Testis (tissue), 3 donors: ENCODE results near the gene CEMIP. TPM values are rescaled to one million over a fixed set of nuclear protein-coding genes. Genes with fewer than 3 reads are reported as not detected.

Source experiments
- DNase-seq: peaks from one replicate; pipeline ENCODE4 v3.0.0-alpha.2; 2019
- H3K27ac ChIP-seq, 2 donors: fragments of 200-600 bp; sonication (generic); one replicate each; pipeline ENCODE4 v1.5.1; 2019
- H3K27me3 ChIP-seq: fragments of 200-600 bp; sonication (generic); one replicate; pipeline ENCODE4 v1.5.1; 2019
- H3K36me3 ChIP-seq: fragments of 200-600 bp; sonication (generic); one replicate; pipeline ENCODE4 v1.5.1; 2017; ENCODE audit warnings: low read depth; ENCODE audit errors: missing control alignments
- H3K4me1 ChIP-seq: fragments of 200-600 bp; sonication (generic); one replicate; pipeline ENCODE4 v1.5.1; 2019
- H3K4me3 ChIP-seq, 2 donors: fragments of 200-600 bp; sonication (generic); one replicate each; pipeline ENCODE4 v1.5.1; 2017 to 2019
- H3K9me3 ChIP-seq: fragments of 200-600 bp; sonication (generic); one replicate; pipeline ENCODE4 v1.5.1; 2017
- POLR2A ChIP-seq: fragments of 450-650 bp; IDR thresholded peaks from one replicate; pipeline ENCODE4 v1.6.1; 2017; ENCODE audit warnings: antibody characterized with exemption, mild to moderate bottlenecking, moderate library complexity
- WGBS, 2 donors: methylation state at CpG; one replicate each; pipeline ENCODE4 v1.1.5; 2018; 5-methylcytosine and 5-hydroxymethylcytosine counted together
- intact Hi-C: fragments of 100-400 bp; cut with DNase I; formaldehyde crosslinking; loops from one replicate; pipeline ENCODE4 v1.15.1; 2023; ENCODE audit warnings: low total_unique reads
- polyA plus RNA-seq: library from polyadenylated mRNA; stranded (reverse); fragments of 350-450 nt; fragmentation: Illumina TruSeq; extraction: RNeasy Lipid Tissue Mini Kit (QIAGEN cat#74804); gene quantifications from one replicate; pipeline ENCODE4 v1.2.3, GENCODE V29; 2014; ENCODE audit warnings: low read depth, low replicate concordance; ENCODE audit not compliant: insufficient read depth
- total RNA-seq, 2 donors: library from RNA; depleted of rRNA; stranded (reverse); fragments of >200 nt; gene quantifications; one replicate each; pipeline ENCODE4 v1.2.3, GENCODE V29; 2016
- TF ChIP-seq, protein P1 (sequence below), 3 experiments: fragments of 450-650 bp in 2 of 3; fragments of 200-600 bp in 1 of 3; sonication (generic) in 1 of 3; IDR thresholded peaks; one replicate each; pipeline ENCODE4 v1.5.1; 2016 to 2019; ENCODE audit warnings: antibody characterized with exemption in 3 of 3, mild to moderate bottlenecking in 2 of 3, moderate library complexity in 1 of 3

CEMIP gene
- total and polyA plus RNA-seq, 3 donors from 2014 or later, result 7.5 to 21.5 (median 8.3) TPM

DNA sequence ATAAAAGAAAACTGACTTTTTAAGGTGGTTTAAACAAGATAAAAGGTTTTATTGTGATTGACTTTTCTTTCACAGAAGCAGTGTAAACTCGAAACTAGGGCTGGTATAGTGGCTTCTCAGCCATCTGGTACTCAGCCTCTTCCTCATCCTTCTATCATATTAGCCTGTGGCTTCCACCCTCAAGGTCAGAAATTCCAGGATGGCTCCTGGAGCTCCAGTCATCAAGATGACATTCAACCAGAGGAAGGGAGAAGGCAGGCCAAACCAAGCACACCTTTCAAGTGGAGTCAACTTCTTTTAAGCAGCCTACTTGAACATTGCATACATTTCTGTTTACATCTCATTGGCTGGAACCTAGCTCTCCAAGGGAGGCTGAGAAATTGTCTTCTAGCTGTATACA, 211.8 kb downstream of the CEMIP start:
- TF ChIP-seq, protein P1, sequence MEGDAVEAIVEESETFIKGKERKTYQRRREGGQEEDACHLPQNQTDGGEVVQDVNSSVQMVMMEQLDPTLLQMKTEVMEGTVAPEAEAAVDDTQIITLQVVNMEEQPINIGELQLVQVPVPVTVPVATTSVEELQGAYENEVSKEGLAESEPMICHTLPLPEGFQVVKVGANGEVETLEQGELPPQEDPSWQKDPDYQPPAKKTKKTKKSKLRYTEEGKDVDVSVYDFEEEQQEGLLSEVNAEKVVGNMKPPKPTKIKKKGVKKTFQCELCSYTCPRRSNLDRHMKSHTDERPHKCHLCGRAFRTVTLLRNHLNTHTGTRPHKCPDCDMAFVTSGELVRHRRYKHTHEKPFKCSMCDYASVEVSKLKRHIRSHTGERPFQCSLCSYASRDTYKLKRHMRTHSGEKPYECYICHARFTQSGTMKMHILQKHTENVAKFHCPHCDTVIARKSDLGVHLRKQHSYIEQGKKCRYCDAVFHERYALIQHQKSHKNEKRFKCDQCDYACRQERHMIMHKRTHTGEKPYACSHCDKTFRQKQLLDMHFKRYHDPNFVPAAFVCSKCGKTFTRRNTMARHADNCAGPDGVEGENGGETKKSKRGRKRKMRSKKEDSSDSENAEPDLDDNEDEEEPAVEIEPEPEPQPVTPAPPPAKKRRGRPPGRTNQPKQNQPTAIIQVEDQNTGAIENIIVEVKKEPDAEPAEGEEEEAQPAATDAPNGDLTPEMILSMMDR (IDR thresholded peaks at IDR 0.05), result no peak
- TF ChIP-seq POLR2A, result no peak
- WGBS, 2 donors, result 57 to 86% methylated on average over 1 of the region's 1 CpG
- H3K27ac ChIP-seq, result peak overlapping the region; percentile 53 to 97
- H3K36me3 ChIP-seq, result no peaks in the 10 kb centered on the region
- H3K27me3 ChIP-seq, result no peaks in the 10 kb centered on the region
- peaks cover 10% of the 10 kb centered on the region for H3K4me1 ChIP-seq
- H3K4me3 ChIP-seq, result no peak overlapping the region
- DNase-seq, result no peak
- no peaks in the 10 kb centered on the region for H3K9me3 ChIP-seq
- intact Hi-C loops, result no loop called here

DNA sequence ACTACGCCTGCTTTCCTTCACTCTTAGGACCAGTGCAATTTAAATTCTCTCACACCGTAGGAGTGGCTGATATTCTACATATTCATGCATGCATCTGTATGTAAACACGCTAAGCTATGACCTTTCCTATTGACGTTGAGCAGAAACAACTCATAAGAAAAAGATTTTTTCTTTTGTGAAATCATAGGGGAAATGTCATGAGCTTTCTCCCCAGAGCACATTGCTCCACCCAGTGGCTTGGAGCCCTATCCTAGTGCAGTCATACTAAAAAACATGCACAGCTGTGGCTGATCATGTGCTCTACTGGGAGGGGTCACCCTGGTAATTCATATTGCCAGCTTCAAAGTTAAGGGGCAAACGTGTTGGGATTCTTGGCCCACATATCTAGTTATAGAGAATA, 212.3 kb downstream of the CEMIP start:
- intact Hi-C loops, result no loop called here
- peak; percentile 61 for DNase-seq
- Histone ChIP-seq H3K9me3 (no peaks in the 10 kb centered on the region), H3K27ac (peak overlapping the region; percentile 53 to 97), H3K36me3 (no peaks in the 10 kb centered on the region), H3K4me3 (no peak overlapping the region), H3K4me1 (peaks cover 10% of the 10 kb centered on the region), H3K27me3 (no peaks in the 10 kb centered on the region)
- WGBS, 2 donors, result 60 to 66% methylated on average over 5 of the region's 5 CpGs
- no peak for TF ChIP-seq POLR2A
- TF ChIP-seq, protein P1 (IDR thresholded peaks at IDR 0.05), result no peak

DNA sequence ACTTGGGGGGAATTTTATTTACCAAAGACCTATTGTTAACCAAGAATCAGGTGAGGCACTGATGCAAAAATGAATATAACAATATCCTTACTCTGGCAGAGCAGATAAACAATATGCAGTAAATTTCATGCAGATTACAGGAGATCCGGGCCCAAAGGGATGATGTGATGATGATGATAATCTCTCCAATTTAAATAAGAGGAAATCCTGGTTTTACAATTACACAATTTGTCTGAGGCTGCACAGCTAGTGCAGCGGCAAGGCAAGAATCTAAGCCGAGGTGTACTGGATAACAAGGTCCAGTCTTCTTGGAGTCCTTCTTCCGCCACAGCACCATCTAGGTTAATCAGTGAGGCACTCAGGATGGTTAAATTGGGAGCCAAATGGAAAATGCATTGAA, 212.8 kb downstream of the CEMIP start:
- Histone ChIP-seq H3K36me3 (no peaks in the 10 kb centered on the region), H3K4me3 (no peak overlapping the region), H3K27me3 (no peaks in the 10 kb centered on the region), H3K4me1 (peaks cover 10% of the 10 kb centered on the region), H3K27ac (peak overlapping the region in 1 of 2 donors; percentile 10), H3K9me3 (no peaks in the 10 kb centered on the region)
- no peak for TF ChIP-seq POLR2A
- TF ChIP-seq, protein P1 (IDR thresholded peaks at IDR 0.05), result no peak
- intact Hi-C loops, result no loop called here
- WGBS, 2 donors, result 88 to 90% methylated on average over 4 of the region's 4 CpGs
- no peak for DNase-seq

DNA sequence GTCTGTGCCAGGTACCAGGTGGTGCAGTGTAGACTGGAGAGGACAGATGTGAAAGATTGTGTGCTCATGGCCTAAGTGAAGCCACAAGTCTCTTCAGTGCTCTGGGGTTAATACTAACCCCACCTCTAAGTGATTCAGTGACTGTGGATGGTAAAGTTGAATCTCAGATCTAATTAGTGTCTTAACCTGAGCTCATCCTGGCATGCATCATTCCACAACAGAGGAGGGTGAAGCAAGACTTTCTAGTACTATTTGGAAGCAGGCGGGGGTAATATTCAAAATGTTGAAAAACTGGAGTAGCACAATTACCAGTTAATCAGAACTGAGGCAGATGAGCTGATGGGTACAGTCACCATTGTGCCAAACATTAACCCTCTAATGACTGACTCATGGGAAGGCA, 213.3 kb downstream of the CEMIP start:
- intact Hi-C loops, result no loop called here
- Histone ChIP-seq H3K9me3 (no peaks in the 10 kb centered on the region), H3K4me1 (peaks cover 10% of the 10 kb centered on the region), H3K4me3 (no peak overlapping the region), H3K27ac (no peak overlapping the region), H3K36me3 (no peaks in the 10 kb centered on the region), H3K27me3 (no peaks in the 10 kb centered on the region)
- 95 to 100% methylated on average over 1 of the region's 1 CpG for WGBS, 2 donors
- TF ChIP-seq, protein P1 (IDR thresholded peaks at IDR 0.05), result no peak
- TF ChIP-seq POLR2A, result no peak
- DNase-seq, result no peak

DNA sequence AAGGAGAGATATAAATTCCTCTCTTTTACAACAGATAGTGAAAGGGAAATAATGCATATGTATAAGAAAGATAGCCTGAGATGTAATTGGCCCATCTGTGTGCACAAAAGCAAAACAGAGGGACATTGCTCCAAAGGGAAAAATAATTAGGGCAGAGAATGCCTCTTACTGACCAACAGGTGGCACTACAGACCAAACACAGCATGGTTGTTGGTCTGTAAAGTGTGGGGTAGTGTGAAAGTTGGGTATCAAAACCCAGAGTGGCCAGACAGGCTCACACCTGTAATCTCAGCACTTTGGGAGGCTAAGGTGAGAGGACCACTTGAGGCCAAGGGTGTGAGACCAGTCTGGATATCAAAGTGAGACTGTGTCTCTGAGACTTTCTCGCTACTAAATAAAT, 217.1 kb downstream of the CEMIP start:
- H3K9me3 ChIP-seq, result no peaks in the 10 kb centered on the region
- H3K27ac ChIP-seq, result no peak overlapping the region
- 96 to 97% methylated on average over 1 of the region's 1 CpG for WGBS, 2 donors
- TF ChIP-seq POLR2A, result no peak
- TF ChIP-seq, protein P1 (IDR thresholded peaks at IDR 0.05), result peak in 2 of 3 experiments; percentile 5 to 14
- DNase-seq, result no peak
- no peaks in the 10 kb centered on the region for H3K27me3 ChIP-seq
- no peak overlapping the region for H3K4me3 ChIP-seq
- intact Hi-C loops, result no loop called here
- H3K4me1 ChIP-seq, result no peaks in the 10 kb centered on the region
- no peaks in the 10 kb centered on the region for H3K36me3 ChIP-seq
